K562 (cell line): ENCODE measurements around the gene ARFGAP3. TPM values are rescaled to one million over a fixed set of nuclear protein-coding genes. Genes with fewer than 3 reads are reported as not detected.

ENCODE experiments used
- ARID2 ChIP-seq: fragments of 450-650 bp; IDR thresholded peaks from 2 replicates; pipeline ENCODE4 v1.6.1; 2017; ENCODE audit warnings: antibody characterized with exemption, mild to moderate bottlenecking
- BRF1 ChIP-seq: IDR thresholded peaks from 3 replicates; pipeline ENCODE4 v1.6.1; 2011; ENCODE audit warnings: borderline replicate concordance, mild to moderate bottlenecking; ENCODE audit not compliant: insufficient read length; ENCODE audit errors: extremely low read depth
- CUX1 ChIP-seq: fragments of 200-800 bp; sonication (Bioruptor generic); IDR thresholded peaks from 2 replicates; pipeline ENCODE4 v1.6.1; 2016; ENCODE audit warnings: missing genetic modification characterization, missing compliant biosample characterization
- GABPA ChIP-seq: fragments of 200-800 bp; sonication (Bioruptor generic); conservative IDR thresholded peaks from 2 replicates; pipeline ENCODE4 v1.6.1; 2016; ENCODE audit warnings: low read depth, missing genetic modification characterization, missing compliant biosample characterization
- IFI16 ChIP-seq: fragments of 250-450 bp; sonication (Bioruptor Pico); IDR thresholded peaks from 2 replicates; pipeline ENCODE4 v2.1.2; 2022; ENCODE audit warnings: mild to moderate bottlenecking, inconsistent platforms
- ILK ChIP-seq: fragments of 450-650 bp; IDR thresholded peaks from 2 replicates; pipeline ENCODE4 v1.6.1; 2016; ENCODE audit warnings: missing genetic modification characterization, low read depth, mild to moderate bottlenecking, missing compliant biosample characterization, moderate library complexity, borderline replicate concordance
- KAT2B ChIP-seq: IDR thresholded peaks from one replicate; pipeline ENCODE4 v1.6.1; 2012; ENCODE audit warnings: low read depth, mild to moderate bottlenecking, control low read depth, inconsistent platforms, low read length, moderate library complexity
- MAFG ChIP-seq: fragments of 450-650 bp; conservative IDR thresholded peaks from 2 replicates; pipeline ENCODE4 v1.6.1; 2016; ENCODE audit warnings: missing genetic modification characterization, missing compliant biosample characterization
- NCOA6 ChIP-seq: fragments of 450-650 bp; IDR thresholded peaks from 2 replicates; pipeline ENCODE4 v1.6.1; 2017; ENCODE audit warnings: mild to moderate bottlenecking
- PBX2 ChIP-seq, 2 experiments: IDR thresholded peaks in 1 of 2; conservative IDR thresholded peaks in 1 of 2; 2 replicates each; pipeline ENCODE4 v1.6.1; 2016; ENCODE audit warnings: low read depth in 2 of 2, mild to moderate bottlenecking in 1 of 2, missing compliant biosample characterization in 1 of 2, missing genetic modification characterization in 1 of 2, moderate library complexity in 1 of 2
- PHTF2 ChIP-seq: fragments of 250-450 bp; sonication (Bioruptor Pico); IDR thresholded peaks from 2 replicates; pipeline ENCODE4 v1.5.0; 2021; ENCODE audit warnings: mild to moderate bottlenecking
- TCFL5 ChIP-seq: fragments of 250-450 bp; sonication (Bioruptor Pico); conservative IDR thresholded peaks from 2 replicates; pipeline ENCODE4 v1.6.1; 2021; ENCODE audit warnings: mild to moderate bottlenecking, moderate library complexity, matching md5 sums
- ZFPM2 ChIP-seq: fragments of 250-450 bp; sonication (Bioruptor Pico); IDR thresholded peaks from 2 replicates; pipeline ENCODE4 v1.5.1; 2022; ENCODE audit warnings: mild to moderate bottlenecking
- ZNF124 ChIP-seq: sonication (generic); formaldehyde crosslinking; IDR thresholded peaks from 2 replicates; pipeline ENCODE4 v1.8.1; 2022; ENCODE audit warnings: missing genetic modification reagents
- ZNF134 ChIP-seq: fragments of 250-450 bp; sonication (Bioruptor Pico); conservative IDR thresholded peaks from 2 replicates; pipeline ENCODE4 v1.4.0; 2020
- ZNF277 ChIP-seq: fragments of 250-450 bp; sonication (Bioruptor Pico); IDR thresholded peaks from 2 replicates; pipeline ENCODE4 v1.8.0; 2022; ENCODE audit warnings: inconsistent platforms, mild to moderate bottlenecking, moderate library complexity, borderline replicate concordance
- ZNF76 ChIP-seq: fragments of 250-450 bp; sonication (Bioruptor Pico); IDR thresholded peaks from 2 replicates; pipeline ENCODE4 v1.4.0; 2020; ENCODE audit warnings: mild to moderate bottlenecking, moderate library complexity, borderline replicate concordance
- polyA plus RNA-seq, 8 experiments: library from polyadenylated mRNA; depleted of rRNA in 4 of 8; stranded (reverse) in 5 of 8; unstranded in 3 of 8; fragments of >200 nt; fragmentation: Nextera tagmentation in 2 of 8; fragmentation: Illumina TruSeq in 1 of 8; extraction: Ambion mirVana in 2 of 8; extraction: Trizol in 1 of 8; gene quantifications; 2 replicates each; pipeline versions ENCODE4 v1.2.1 to v1.2.3, GENCODE V29; 2011 to 2014; ENCODE audit warnings: inconsistent platforms in 1 of 8, missing spikeins in 1 of 8
- total RNA-seq, 7 experiments: library from RNA; depleted of rRNA in 6 of 7; stranded (reverse); fragments of >200 nt in 6 of 7; fragmentation: Illumina TruSeq in 2 of 7; extraction: Trizol in 2 of 7; gene quantifications; 2 replicates each; pipeline versions ENCODE4 v1.2.1 to v1.2.3, GENCODE V29; 2011 to 2021; ENCODE audit warnings: low replicate concordance in 1 of 7

The ARFGAP3 gene
- total and polyA plus RNA-seq, 9 of the 15 experiments (the other 6 are each of a cell fraction or from before 2014, with no cell fraction given): 14.2 to 31.9 (median 22.7) TPM

GRCh38 chr22:42856865-42857704 lies at the start of gene ARFGAP3 (continued):
- TF ChIP-seq CUX1 (no peak), PHTF2 (CRISPR knock-in tag) (no peak), ARID2 (no peak), KAT2B (no peak), GABPA (no peak), ZNF277 (CRISPR knock-in tag) (no peak), BRF1 (no peak), NCOA6 (no peak), PBX2 (CRISPR knock-in tag; IDR thresholded peaks at IDR 0.05; ENCODE audit: low read depth) (no peak), PBX2 (tag; conservative IDR thresholded peaks at IDR 0.05; ENCODE audit: low read depth) (no peak), MAFG (tag) (no peak), ZNF134 (CRISPR knock-in tag) (no peak), ILK (no peak), ZNF76 (no peak), ZNF124 (CRISPR knock-in tag) (no peak), ZFPM2 (CRISPR knock-in tag) (no peak), TCFL5 (no peak), IFI16 (CRISPR knock-in tag) (no peak)
